Measurements from ENCODE around the gene IFNA2.
"Not testable (repeated sequence)": the region's sequence is repeated elsewhere in the genome, so short reads cannot be mapped to it uniquely, and the experiment has no call there.

IFNA2 gene

GRCh38 chr9:21381448-21382339 lies 3.5 kb downstream of the IFNA2 start:
- DNase-seq: peak; percentile 23 to 65

GRCh38 chr9:21371467-21371866 lies 13.7 kb downstream of the IFNA2 start:
- not testable (repeated sequence) for DNase-seq

- DNase-seq: no peak
Measured at GRCh38 chr9:21367957-21368356, 17.2 kb downstream of the IFNA2 start, which contains the start of gene IFNA13. IFNA13 (minus strand) TSS chr9:21368057; CDS start chr9:21368010, 47 bp downstream.

GRCh38 chr9:21367169-21367568 lies 18.0 kb downstream of the IFNA2 start:
- DNase-seq: not testable (repeated sequence)

GRCh38 chr9:21362287-21362686 lies 22.9 kb downstream of the IFNA2 start:
- DNase-seq: no peak

- peak in 1 of 2 donors; percentile 12 for DNase-seq
Measured at GRCh38 chr9:21357479-21358460, 27.4 kb downstream of the IFNA2 start.

- no peak for DNase-seq
Measured at GRCh38 chr9:21350787-21351186, 34.4 kb downstream of the IFNA2 start, which contains the start of gene IFNA6. IFNA6 (minus strand) TSS chr9:21350887; CDS start chr9:21350887, 0 bp downstream.

GRCh38 chr9:21348430-21348970 lies 36.7 kb downstream of the IFNA2 start:
- DNase-seq: no peak

GRCh38 chr9:21340735-21341134 lies 44.5 kb downstream of the IFNA2 start:
- no peak for DNase-seq

GRCh38 chr9:21336457-21336856 lies 48.7 kb downstream of the IFNA2 start:
- DNase-seq: no peak

GRCh38 chr9:21334701-21335632 lies 50.2 kb downstream of the IFNA2 start, which contains the start of gene KLHL9:
KLHL9 (minus strand) TSS chr9:21335404; CDS start chr9:21334859, 545 bp downstream.
- DNase-seq: peak; percentile 88

Measured in CD4-positive, alpha-beta T cell treated with Interleukin-1 beta for 1 hour (primary cell).